GM10248 (cell line): Measurements from ENCODE around the gene CUX1.

ENCODE experiments used
- CTCF ChIA-PET: fragments of 300-600 bp; sonication (Branson Sonifier 250); formaldehyde crosslinking; extraction: SDS; loops from one replicate; lab custom pipeline; 2021; ENCODE audit warnings: antibody characterized with exemption; lab: Yijun Ruan, JAX
- POLR2A ChIA-PET: fragments of 350-650 bp; sonication (Branson Sonifier 250); formaldehyde crosslinking; extraction: SDS; loops from one replicate; lab custom pipeline; 2020; ENCODE audit warnings: antibody characterized with exemption; lab: Yijun Ruan, JAX
- DNase-seq: peaks from one replicate; pipeline ENCODE4 v3.0.0; 2012; ENCODE audit errors: extremely low spot score
- CTCF ChIP-seq: IDR thresholded peaks from 2 replicates; pipeline ENCODE4 v1.5.1; 2012; ENCODE audit warnings: mild to moderate bottlenecking, low read depth; ENCODE audit errors: extremely low read depth, missing control alignments, control extremely low read depth

CUX1 gene

GRCh38 chr7:102061354-102061945 lies 244.0 kb downstream of the CUX1 start:
- TF ChIP-seq CTCF = no peak
- CTCF ChIA-PET = no interaction called here
- POLR2A ChIA-PET = no interaction called here
- DNase-seq = no peak

GRCh38 chr7:102061981-102062390 lies 244.6 kb downstream of the CUX1 start:
- no peak for TF ChIP-seq CTCF
- ChIA-PET CTCF (no interaction called here), POLR2A (no interaction called here)
- DNase-seq = peak; percentile 86

GRCh38 chr7:102063690-102064180 lies 246.3 kb downstream of the CUX1 start:
- no peak for DNase-seq
- ChIA-PET CTCF (interaction anchor here (2.3 kb wide), 1 partner anchor 8 kb away, joined by 7 read pairs; no protein-coding TSS in a partner anchor), POLR2A (no interaction called here)
- no peak for TF ChIP-seq CTCF

GRCh38 chr7:102064361-102065025 lies 247.1 kb downstream of the CUX1 start:
- ChIA-PET CTCF (interaction anchor here (2.3 kb wide), 1 partner anchor 9 kb away, joined by 7 read pairs; no protein-coding TSS in a partner anchor), POLR2A (no interaction called here)
- no peak for DNase-seq
- no peak for TF ChIP-seq CTCF

- TF ChIP-seq CTCF = no peak
- ChIA-PET POLR2A (no interaction called here), CTCF (interaction anchor here (2.3 kb wide), 1 partner anchor 9 kb away, joined by 7 read pairs; no protein-coding TSS in a partner anchor)
- DNase-seq = no peak
These were observed 247.8 kb downstream of the CUX1 start for GRCh38 chr7:102065226-102065625.

- ChIA-PET CTCF (no interaction called here), POLR2A (no interaction called here)
- TF ChIP-seq CTCF = no peak
- DNase-seq = no peak
These were observed 249.1 kb downstream of the CUX1 start for GRCh38 chr7:102066476-102066875.
